HG03108 (cell line): ENCODE data around the gene STX16.

Source experiments
- ATAC-seq: cut with Tn5 transposase; IDR thresholded peaks from one replicate; pipeline ENCODE4 v1.9.1; 2021; ENCODE audit warnings: moderate library complexity; ENCODE audit not compliant: unreplicated experiment

Gene STX16

DNA sequence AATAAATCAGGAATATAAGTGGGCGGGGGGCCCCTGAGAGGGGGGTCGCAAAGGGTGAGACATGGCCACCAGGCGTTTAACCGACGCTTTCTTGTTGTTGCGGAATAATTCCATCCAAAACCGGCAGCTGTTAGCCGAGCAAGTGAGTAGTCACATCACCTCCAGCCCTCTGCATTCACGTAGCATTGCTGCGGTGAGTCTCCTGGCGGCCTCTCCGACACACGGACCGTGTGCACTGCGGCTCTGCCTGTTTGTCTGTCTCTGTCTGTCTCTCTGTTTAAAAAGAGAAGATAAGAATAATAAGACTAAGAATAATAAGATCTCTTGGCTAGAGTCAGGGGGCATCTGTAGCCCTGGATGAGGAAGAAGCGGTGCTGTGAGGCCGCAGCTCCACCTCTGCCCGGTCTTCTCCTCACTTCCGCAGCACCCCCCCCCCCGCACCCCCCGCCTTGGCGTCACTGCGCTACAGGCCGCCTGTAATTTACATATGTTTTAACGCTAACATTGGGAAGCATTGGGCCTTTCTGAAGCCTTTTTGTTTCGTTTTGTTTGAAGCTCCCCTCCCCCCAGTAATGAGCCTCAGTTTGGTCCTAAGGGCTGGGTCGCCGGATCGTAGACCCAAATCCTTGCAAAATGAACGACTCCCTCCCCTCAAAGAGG lies 993 bp downstream of the STX16 start:
- ATAC-seq, result peak; percentile 29

DNA sequence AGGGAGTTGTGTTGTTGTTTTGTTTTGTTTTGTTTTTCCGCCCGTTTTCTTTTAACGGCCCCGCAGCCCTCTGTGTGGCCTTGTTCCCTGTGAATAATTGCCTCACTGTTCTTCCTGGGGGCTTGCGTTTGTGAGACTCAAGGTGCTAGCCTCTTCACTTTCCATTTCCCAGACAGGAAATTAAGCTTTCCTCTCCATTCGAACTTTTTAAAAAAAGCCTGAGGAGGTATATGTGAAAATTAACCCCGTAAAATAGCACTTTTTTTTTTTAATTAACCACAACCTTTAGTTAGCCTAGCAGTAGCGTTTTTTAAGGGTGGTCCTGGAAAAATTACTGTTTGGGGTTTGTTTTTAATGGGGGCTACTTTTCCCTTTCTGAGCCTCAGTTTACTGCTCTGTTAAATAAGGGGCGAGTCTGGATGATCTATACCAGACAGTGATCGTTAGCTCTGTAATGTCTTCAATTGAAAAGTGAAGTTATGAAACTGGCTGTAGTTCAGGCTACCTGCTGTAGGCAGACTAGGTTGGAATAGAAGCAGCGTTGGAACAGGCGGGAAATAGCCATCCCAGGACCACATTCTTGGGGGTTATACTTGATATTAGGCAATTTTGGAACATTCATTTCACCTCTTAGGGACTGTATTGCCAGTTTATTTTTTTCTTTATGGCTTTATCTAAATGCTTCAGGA lies 1.7 kb downstream of the STX16 start:
- peak; percentile 6 for ATAC-seq

DNA sequence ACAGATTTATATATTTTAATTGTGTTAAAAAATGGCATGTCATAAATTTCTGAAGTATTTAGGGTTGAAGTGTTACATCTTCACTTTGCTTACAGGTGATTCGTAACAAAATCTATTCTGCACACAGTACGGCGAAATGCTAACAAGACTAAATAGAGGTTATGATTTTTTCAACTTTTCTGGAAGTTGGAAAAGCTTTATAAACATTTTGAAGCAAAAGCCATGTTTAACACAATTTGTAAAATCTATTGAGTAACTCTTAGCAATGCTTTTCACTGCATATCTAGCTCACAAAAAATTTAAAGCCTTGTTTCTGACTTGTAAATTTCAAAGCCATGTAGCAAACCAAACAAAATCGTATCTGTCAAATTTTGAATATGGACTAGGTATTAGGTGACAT lies 3.3 kb downstream of the STX16 start:
- ATAC-seq, result no peak

- ATAC-seq, result no peak
Measured at GRCh38 chr20:58655328-58656107, 4.4 kb downstream of the STX16 start.

DNA sequence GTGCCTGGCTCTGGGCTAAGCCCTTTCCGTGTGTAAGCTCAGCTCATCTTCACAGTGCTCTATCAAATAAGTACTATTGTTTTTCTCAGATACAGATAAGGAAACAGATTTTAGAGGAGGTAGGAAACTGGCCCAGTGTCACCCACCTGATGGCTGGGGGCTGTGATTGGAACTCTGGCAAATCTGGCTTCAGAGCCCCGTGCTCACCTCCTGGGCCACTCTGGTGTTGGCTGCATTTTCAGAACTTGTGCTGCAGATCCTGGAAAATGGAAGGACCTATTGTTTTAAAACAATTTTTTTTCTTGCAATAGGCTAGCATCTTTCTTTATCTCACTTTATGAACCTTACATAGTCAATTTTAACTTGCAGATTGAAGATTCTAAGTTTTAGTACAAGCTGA lies 5.7 kb downstream of the STX16 start:
- no peak for ATAC-seq

- no peak for ATAC-seq
Measured at GRCh38 chr20:58657262-58657661, 6.2 kb downstream of the STX16 start.

DNA sequence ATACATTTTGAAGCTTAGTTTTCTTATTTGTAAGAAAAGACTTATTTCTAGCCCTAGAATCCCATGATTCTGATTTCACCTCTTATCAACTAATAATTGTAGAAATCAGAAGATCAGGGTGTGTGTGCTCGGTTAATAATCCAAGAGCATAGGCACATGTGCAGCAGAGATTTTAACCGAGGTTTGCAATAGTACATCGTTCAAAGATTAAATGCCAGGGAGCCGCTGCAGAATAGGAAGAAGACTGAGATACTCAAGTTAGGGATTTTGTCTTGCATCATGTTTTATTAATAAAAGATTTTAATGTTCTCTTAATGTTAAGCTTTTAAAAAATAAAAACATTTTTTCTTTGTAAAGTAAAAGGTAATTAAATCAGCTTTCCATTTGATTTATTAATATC lies 6.9 kb downstream of the STX16 start:
- ATAC-seq, result no peak

GRCh38 chr20:58658760-58659159 lies 7.7 kb downstream of the STX16 start:
- ATAC-seq, result no peak

DNA sequence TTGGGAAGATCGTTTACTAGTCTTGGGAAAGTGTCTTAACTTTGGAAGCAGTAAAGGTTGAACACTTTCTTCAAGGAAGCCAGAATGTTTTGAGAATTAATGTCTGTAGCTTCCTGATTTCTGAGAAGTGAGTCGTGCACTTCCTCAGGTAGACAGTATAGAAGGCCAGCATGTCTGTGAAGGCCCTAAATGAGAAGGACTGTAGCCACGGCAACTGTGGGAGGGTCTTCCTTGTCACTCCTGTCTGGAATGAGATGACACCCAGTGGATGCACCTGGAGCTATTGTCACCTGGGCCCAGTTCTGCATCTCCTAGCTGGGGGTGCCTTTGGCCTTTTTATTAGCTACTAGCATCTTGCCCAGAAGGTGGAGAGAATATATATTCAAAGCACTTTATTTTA lies 8.8 kb downstream of the STX16 start:
- no peak for ATAC-seq

DNA sequence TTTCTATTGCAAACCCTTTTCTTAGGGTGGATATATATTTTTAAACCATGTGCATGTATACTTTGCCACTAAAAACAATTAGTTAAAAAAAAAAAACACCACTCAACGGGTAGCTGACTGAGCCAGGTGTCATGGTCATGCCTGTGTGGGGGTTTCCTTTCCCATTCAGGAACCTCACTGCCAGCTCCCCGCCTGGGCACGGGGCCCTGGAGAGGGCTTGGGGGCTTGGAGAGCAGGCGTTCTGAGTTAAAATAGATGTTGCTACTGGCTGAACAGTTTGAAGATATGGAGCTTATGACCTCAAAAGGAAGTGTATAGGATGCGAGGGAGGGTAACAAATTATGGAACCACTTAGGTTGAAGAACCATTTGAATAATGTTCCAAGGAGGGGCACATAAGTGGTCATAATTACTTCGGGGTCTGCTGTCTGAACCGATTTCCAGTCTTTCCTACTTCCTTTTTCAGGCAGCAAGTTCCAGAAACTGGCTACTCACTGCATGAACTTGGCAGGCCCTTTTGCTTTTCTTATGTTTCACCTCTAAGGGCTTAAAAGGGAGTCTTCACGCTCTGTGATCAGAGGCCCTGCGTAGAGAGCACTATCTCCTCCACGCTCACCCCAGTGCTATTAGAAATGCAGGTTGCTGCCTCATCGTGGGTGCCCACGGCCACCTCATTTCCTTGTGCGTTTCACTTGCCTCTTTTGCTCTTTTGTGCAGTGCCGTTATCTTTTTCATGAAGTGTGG lies 9.9 kb downstream of the STX16 start:
- no peak for ATAC-seq

DNA sequence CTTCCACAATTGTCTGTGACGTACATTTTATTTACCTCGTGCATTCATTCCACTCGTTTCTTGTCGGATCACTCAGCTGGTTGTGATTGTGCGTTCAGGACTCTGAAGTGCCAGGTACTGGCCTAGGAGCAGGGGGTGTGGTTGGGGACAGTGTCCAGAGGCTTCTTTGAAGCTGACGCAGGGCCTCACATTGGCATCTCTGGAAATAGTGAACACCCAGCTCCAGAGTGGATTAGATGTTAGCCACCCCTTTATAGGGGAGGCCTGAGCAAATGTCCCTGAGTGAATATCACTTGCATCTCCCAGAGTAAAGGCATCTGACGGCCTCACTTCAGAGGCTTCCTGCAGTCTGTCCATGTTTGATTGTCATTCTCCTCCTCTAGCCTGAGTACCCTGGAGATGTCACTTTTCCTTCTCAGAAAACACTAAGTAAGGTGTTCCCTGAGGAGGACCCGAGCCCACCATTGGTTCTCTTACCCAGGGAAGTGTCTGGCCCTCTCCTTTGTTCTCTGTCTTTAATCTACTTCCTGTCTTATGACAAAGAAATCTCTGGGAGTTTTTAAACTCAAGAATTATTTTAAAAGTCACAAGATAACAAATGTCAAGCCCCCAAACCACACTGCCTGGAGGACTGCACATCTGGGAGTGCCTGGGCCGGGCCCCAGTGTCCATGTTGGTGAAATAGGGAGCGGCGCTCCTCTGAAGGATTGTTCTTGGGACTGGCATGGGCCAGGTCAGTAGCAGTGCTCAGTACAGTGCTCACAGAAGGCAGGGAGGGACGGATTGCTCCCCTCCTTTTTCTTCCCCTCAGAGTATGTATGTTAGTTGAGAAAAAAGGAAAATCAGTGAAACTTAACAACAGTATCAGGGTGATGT lies 10.8 kb downstream of the STX16 start:
- ATAC-seq, result no peak

GRCh38 chr20:58664331-58664730 lies 13.2 kb downstream of the STX16 start:
- ATAC-seq, result no peak

GRCh38 chr20:58664883-58665282 lies 13.8 kb downstream of the STX16 start:
- no peak for ATAC-seq

DNA sequence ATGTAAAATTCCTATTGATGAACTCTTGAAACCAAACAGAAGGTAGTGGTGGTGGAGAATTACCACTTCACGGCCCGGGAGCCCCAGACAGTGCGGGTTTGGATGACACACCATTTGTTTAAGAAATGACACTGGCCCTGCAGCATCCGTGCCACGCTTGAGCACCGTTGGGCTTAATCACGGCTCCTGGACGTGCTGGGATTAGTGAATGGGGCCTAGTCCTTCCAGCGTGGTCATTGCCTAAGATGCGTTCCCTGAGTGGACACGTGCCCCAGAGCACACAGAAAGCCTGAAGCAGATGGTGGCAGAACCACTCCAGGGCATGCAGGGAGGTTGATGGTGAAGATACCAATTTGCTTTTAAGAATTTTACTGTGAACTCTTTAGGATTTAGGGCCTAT lies 14.5 kb downstream of the STX16 start:
- ATAC-seq, result no peak

GRCh38 chr20:58666702-58667101 lies 15.6 kb downstream of the STX16 start:
- no peak for ATAC-seq

DNA sequence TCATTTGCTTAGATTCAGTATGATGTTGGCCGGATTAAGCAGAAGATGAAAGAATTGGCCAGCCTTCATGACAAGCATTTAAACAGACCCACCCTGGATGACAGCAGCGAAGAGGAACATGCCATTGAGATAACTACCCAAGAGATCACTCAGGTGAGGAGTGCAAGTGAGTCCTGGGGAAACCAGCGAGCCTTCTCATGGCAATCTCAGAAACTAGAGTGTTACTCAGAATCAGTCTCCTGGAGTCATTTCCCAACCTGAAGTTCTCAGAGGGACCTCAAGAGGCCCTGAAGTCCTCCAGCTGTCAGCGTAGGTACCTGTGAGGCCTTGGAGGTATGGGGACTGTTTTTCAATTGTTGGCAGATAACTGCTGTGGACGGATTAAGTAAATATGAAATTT lies 16.9 kb downstream of the STX16 start:
- no peak for ATAC-seq

- no peak for ATAC-seq
Measured at GRCh38 chr20:58668901-58669286, 17.8 kb downstream of the STX16 start.

DNA sequence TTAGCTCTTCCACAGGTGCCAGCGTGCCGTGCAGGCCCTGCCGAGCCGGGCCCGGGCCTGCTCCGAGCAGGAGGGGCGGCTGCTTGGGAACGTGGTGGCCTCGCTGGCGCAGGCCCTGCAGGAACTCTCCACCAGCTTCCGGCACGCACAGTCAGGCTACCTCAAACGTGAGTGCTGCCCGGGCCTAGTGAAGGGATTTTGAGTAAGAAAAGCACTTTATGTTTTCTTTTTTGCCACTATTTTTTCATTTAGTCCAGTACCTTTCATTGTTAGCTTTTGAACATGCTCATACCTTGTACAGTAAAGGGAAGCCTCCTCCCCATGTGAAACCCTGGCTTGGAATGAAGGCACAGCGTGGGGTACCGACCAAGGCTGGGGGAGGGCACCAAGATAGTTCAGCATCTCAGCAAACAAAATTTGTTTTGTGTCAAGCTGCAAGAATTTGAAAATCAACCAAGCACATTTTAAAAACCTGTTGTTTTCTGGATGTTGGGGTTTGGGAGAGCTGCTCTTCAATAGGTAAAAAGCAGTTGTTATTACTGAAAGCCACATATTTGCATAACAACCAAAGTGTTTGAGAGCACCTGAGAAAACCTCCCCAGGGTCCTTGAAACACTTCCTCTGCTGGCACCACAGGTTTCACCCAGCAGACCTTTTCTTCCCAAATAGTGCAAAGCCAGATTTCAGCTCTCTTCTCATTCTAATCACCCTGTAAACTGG lies 18.4 kb downstream of the STX16 start:
- ATAC-seq, result peak; percentile 84

DNA sequence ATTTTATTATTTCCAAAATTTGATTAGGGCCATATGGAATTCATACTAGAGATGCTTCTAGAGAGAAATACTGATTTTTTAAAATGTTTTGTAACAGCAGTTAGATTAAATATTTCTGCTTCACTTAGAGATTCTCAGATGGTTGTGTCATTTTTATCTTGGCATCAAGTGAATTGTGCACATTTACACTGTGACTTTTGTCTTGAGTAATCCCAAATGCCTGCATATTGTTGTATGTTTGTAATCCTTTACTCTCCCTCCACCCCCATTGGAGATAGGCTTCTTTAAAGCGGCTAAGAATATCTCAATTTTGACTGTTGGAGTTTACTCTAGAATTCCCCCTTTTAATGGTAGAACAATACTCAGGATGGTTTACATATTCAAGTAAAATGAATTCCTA lies 19.0 kb downstream of the STX16 start:
- ATAC-seq, result no peak

DNA sequence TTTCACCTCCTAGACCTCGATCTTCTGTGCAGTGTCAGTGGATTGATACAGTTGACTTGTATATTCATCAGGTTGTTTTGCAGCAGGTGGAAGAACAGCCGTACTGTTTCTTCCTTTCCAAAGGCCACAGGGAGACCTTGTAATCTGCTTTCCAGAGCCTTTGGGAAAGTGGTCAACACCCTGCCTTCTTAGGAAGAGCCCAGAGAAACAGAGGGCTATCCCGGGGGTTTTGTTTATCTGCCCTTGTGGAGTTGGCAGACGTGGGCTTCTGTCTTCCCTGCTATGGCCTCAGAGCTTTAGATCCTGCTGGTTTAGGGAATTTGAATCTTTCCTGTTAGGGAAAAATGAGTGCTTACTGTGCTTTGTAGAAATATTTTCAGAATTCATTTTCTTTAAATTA lies 19.6 kb downstream of the STX16 start:
- ATAC-seq, result no peak
